G401.6 (cell line): ENCODE measurements around the gene OSBPL6.

ENCODE experiments used
- FAIRE-seq: peaks from 2 replicates; lab custom pipeline; 2012; peaks lifted over from hg19 to GRCh38; lab: Jason Lieb, UNC

OSBPL6 gene

GRCh38 chr2:178273787-178274360 is 79.6 kb downstream of the OSBPL6 start:
- FAIRE-seq: no peak

DNA sequence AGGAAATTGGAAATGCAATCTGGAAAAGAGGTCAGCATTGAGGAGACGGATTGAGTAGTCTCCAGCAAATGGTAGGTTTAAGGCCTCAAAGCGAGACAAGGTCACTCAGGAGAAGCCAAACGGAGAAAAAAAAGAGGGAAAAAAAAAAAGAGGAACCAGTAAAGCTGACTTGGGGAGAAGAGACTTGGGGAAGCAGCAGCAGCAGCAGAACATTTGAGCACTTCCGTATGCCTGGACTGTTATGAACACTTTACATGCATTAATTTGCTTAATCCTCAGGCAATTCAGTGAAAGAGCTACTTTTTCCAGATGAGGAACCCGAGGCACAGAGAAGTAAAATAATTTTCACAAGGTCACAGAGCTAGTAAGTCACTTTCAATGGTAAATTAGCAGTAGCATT is 81.3 kb downstream of the OSBPL6 start:
- no peak for FAIRE-seq

DNA sequence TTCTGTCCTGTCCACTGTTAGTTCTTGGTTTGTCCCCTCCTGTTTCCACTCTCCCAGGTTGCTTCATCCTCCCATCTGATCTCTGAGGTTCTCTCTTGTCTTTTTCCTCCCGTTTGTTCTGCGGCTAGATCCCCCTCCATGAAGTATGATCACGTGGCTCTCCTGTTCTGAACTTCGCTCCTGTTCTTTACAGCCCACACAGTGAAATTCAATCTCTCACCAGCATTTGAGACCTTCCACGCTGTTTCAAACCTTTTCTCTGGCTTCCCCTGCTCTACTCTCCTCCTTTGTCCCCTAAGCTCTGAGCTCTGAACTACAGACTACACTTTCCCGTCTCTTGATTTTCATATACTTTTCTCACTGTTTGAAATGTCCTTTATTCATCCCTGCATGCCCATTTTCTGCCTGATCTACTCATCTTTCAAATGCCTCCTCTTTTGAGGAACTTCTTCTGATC is 83.5 kb downstream of the OSBPL6 start:
- FAIRE-seq: no peak

DNA sequence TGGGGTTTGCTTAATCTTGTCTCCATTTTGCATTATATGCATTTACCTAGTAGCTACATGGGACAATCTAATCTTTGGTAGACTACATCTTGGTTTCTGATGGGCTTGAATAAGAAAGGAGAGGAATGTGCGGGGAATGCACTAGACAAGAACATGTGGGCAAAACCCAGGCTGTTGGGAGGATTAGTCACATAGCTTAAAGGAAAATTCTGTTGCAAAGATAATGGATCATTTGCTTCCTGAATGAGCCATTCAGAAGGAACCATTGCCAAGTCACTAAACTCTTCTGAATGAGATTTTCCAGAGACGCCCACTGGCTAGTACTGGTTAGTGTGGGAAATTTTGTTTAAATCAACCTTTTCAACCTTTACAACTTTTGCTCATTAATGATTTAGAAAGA is 84.8 kb downstream of the OSBPL6 start:
- FAIRE-seq: no peak

DNA sequence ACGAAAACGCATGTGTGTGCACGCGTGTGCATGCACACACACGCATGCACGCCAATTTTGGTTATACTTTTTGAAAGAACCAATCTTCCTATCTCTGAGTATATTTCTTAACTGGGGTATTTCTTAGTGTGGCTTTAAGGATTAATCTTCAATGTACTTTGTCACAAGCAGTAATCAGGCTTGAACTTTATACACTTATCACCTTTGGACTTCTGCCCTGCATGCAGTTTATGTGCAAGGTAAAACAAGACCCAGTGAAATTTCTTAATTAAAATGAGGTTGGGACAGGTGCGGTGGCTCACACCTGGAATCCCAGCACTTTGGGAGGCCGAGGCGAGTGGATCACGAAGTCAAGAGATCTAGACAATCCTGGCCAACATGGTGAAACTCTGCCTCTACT is 85.3 kb downstream of the OSBPL6 start:
- FAIRE-seq: no peak

GRCh38 chr2:178280244-178280852 is 86.0 kb downstream of the OSBPL6 start:
- FAIRE-seq: peak; percentile 90

- FAIRE-seq: no peak
Measured at GRCh38 chr2:178282075-178282815, 87.9 kb downstream of the OSBPL6 start.

DNA sequence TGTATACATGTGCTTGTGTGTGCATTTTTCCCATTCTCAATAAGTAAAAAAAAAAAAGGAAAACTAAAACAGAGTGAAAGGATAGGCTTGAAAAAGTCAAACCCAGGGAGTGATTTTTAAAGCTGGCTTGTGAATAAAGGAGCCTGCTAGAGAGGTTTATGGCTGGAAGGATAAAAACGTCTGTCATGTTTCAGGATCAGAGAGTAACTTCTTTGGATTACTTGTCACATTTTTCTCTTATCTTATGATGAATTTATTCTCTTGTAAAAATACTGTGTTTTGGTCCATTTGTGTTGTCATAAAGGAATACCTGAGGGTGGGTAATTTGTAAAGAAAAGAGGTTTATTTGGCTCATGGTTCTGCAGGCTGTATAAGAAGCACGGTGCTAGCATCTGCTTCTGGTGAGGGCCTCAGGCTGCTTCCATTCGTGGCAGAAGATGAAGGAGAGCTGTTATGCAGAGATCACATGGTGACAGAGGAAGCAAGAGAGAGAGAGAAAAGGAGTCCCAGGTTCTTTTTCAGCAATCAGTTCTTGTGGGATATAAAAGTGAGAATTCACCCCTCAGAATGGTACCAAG is 89.1 kb downstream of the OSBPL6 start:
- FAIRE-seq: no peak

- no peak for FAIRE-seq
Measured at GRCh38 chr2:178284613-178285286, 90.4 kb downstream of the OSBPL6 start.

- no peak for FAIRE-seq
Measured at GRCh38 chr2:178285287-178285615, 90.9 kb downstream of the OSBPL6 start.

DNA sequence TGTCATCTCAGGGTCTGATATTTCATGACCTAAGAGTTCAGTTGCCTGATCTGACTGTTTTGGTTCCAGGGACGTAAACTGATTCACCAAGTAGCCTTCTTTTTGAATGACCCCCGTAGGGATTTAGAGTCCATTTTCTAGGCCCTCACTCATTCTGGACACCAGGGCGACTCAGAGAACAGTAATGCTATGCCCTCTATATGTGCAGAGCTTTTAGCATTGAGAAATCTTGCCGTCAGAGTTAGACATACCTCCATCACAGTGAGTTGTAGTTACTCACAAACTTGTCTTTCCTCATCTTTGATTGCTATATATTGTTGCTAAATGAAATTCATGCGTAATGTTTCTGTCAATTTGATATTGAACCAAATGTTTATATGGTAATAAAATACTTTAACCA is 92.3 kb downstream of the OSBPL6 start:
- FAIRE-seq: no peak

DNA sequence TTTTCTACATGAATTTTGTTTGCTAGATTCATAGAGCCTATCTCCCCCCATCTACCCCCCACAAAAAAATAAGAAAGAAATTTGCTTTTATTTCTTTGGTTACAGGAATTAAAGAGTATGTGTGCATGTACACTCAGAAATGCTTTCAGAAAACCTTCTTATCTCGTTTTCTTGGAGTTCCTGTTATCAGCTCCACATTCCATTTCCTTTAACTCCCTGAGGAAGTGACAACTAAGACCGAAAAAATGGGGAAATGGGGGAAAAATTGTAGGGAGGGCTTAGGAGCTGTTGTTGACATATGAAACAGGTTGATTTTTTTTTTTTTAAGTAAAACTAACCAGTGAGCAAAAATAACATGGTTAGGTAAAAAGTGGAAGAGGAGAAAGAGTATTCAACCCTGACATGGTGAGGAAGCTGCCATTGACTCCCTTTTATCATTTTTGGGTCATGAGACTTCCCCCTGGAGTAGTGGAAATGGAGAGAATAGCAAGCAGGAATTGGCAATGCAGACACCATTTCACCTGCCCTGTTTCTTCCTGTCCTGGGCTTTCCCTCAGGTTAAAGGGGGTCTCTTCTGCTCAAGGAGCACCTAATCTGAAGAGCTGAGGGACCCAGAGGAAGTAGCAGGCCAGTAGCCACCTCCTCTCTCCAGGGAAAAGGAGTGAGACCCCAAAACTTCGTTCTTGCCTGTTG is 93.5 kb downstream of the OSBPL6 start:
- FAIRE-seq: no peak

DNA sequence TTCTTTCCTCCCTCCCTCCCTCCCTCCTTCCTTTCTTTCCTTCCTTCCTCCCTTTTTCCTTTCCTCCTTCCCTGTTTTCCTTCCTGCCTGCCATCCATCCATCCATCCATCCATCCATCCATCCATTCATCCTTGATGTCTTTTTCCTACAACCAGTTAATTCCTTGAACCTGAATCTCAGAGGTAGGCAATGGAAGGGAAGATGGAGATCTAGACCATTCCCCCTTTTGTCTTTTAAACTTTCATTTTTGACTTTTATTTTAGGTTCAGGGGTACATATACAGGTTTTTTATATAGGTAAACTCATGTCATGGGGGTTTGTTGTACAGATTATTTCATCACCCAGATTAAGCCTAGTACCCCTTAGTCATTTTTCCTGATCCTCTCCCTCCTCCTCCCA is 97.4 kb downstream of the OSBPL6 start:
- no peak for FAIRE-seq

GRCh38 chr2:178292586-178292985 is 98.3 kb downstream of the OSBPL6 start:
- no peak for FAIRE-seq

DNA sequence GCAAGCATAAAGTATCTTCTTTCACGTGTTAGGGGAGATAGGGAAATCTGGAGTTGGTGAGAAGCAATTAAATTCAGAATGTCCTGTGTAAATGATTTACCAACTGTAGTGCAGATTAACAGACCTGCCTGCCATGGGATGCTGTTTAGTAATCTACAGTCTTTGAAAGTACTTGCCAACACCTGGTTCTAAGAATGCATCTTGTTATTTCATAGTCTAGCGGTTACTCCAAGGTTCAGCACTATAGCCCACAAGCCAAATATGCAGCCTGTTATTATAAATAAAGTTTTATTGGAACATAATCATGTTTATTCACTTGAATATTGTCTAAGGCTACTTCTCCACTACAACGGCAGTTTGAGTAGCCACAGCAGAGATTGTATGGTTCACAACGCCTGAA is 100.8 kb downstream of the OSBPL6 start:
- FAIRE-seq: no peak

DNA sequence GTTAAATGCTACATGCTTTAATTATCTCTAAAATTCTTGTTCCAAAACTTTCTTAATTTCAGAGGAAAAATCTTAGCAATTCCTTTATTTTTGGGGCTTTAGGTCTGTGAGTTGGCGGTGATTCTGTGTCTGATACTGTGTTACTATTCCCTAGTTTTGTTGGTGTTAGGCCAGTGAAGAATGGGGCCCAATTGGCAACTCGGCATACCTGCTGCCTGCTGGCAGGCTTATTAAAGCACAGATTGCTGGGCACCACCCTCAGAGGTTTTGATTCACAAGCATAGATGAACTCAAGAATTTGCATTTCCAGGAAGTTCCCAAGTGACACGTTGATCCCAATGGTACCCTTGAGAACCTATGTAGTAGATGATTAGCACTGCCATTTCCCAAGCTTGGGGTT is 101.6 kb downstream of the OSBPL6 start:
- no peak for FAIRE-seq

DNA sequence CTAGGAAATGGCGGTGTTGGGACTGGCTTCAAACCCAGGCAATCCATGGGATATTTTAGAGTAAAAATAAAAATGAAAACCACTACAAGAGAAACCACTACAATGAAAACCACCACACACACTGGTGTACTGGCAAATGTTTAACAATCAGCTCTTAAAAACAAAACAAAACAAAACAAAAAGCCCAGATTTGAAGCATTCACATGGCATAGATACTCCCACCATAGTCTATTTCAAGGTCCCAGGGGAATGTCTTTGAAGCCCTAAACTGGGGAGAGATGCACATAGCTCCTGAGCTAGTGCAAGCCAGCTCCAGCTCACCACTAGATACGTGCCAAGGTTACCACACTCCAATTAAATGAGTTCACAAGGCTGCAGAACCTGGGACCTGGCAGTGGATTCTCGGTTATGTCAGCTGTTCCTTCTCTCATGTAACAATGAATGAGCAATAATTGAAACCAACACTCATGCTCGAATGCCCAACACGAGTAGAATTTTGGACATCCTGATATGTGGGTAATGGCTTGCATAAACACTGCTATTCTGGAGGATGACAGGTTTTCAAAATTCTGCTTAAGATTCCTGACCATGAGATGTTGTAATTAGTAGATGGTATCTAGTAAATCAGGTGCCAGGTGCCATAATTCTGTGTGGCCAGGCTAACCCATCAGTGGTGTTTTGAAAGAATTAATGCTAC is 102.2 kb downstream of the OSBPL6 start:
- FAIRE-seq: no peak

- FAIRE-seq: no peak
Measured at GRCh38 chr2:178297091-178297411, 102.7 kb downstream of the OSBPL6 start.

GRCh38 chr2:178298785-178299212 is 104.5 kb downstream of the OSBPL6 start:
- FAIRE-seq: no peak

GRCh38 chr2:178301649-178302238 is 107.4 kb downstream of the OSBPL6 start:
- FAIRE-seq: no peak

- FAIRE-seq: no peak
Measured at GRCh38 chr2:178304333-178304732, 110.0 kb downstream of the OSBPL6 start.
